ENCODE data around the gene EREG. TPM values are rescaled to one million over a fixed set of nuclear protein-coding genes. Genes with fewer than 3 reads are reported as not detected.
A peak's percentile ranks its signal among the peaks of the same experiment; 100 is the strongest.

EREG gene
- total RNA-seq, 1 experiment from 2014 or later = 37.0 TPM

- POLR2A ChIA-PET = interaction anchor here (0.6 kb wide), 1 partner anchor 302 kb away, joined by 3 read pairs; no protein-coding TSS in a partner anchor
- no peak overlapping the region for H3K4me3 ChIP-seq (ENCODE audit: low read depth, low read length)
Measured at GRCh38 chr4:74368596-74368995, 3.7 kb downstream of the EREG start.

GRCh38 chr4:74369855-74370254, 4.9 kb downstream of the EREG start:
- Mint-ChIP-seq H3K27ac (ENCODE audit: unreplicated experiment) (no peak overlapping the region), H3K27me3 (ENCODE audit: insufficient read depth, unreplicated experiment) (no peaks in the 10 kb centered on the region), H3K4me3 (ENCODE audit: unreplicated experiment) (peak overlapping the region; percentile 48), H3K36me3 (ENCODE audit: insufficient read depth, unreplicated experiment) (peaks cover 51% of the 10 kb centered on the region), H3K9me3 (ENCODE audit: unreplicated experiment) (no peaks in the 10 kb centered on the region), H3K4me1 (ENCODE audit: low read depth, unreplicated experiment) (peaks cover 17% of the 10 kb centered on the region)
- Histone ChIP-seq H3K9me3 (no peaks in the 10 kb centered on the region), H3K4me3 (ENCODE audit: low read depth, low read length) (no peak overlapping the region), H3K27me3 (replicated peaks; ENCODE audit: control insufficient read depth, insufficient read depth, low read length) (no peaks in the 10 kb centered on the region), H3K4me1 (0 out of 2 replicates have a peak, but pooled peaks cover 14% of the 10 kb centered on the region), H3K36me3 (ENCODE audit: control insufficient read depth, insufficient read depth, low read length) (no peaks in the 10 kb centered on the region)
- ChIA-PET POLR2A (interaction anchor here (0.6 kb wide), 1 partner anchor 75 kb away, joined by 4 read pairs; no protein-coding TSS in a partner anchor), CTCF (no interaction called here)
- intact Hi-C loops (cut with micrococcal nuclease; ENCODE audit: unreplicated experiment) = loop anchor here (5.0 kb wide), 1 partner anchor 183 kb away; no protein-coding TSS in a partner anchor
- BruUV-seq (replicated peaks) = no TSS peak
- TF ChIP-seq CTCF (IDR thresholded peaks at IDR 0.05; ENCODE audit: insufficient read depth in 1 of 2, low read depth in 1 of 2, low read length in 1 of 2, severe bottlenecking in 1 of 2, unreplicated experiment in 1 of 2) = no peak
- no peak for DNase-seq

More at GRCh38 chr4:74368596-74368995, 3.7 kb downstream of the EREG start:
- Histone ChIP-seq H3K36me3 (ENCODE audit: control insufficient read depth, insufficient read depth, low read length) (no peaks in the 10 kb centered on the region), H3K27me3 (replicated peaks; ENCODE audit: control insufficient read depth, insufficient read depth, low read length) (no peaks in the 10 kb centered on the region), H3K9me3 (no peaks in the 10 kb centered on the region), H3K4me1 (0 out of 2 replicates have a peak, but pooled peaks cover 14% of the 10 kb centered on the region)
- no peaks in the 10 kb centered on the region for H3K27me3 Mint-ChIP-seq (ENCODE audit: insufficient read depth, unreplicated experiment)
- no peaks in the 10 kb centered on the region for H3K9me3 Mint-ChIP-seq (ENCODE audit: unreplicated experiment)
- no peak for DNase-seq
- peaks cover 23% of the 10 kb centered on the region for H3K4me1 Mint-ChIP-seq (ENCODE audit: low read depth, unreplicated experiment)
- intact Hi-C loops (cut with micrococcal nuclease; ENCODE audit: unreplicated experiment) = no loop called here
- H3K36me3 Mint-ChIP-seq (ENCODE audit: insufficient read depth, unreplicated experiment) = peaks cover 49% of the 10 kb centered on the region
- H3K27ac Mint-ChIP-seq (ENCODE audit: unreplicated experiment) = no peak overlapping the region
- CTCF ChIA-PET = no interaction called here
- TF ChIP-seq CTCF (IDR thresholded peaks at IDR 0.05; ENCODE audit: insufficient read depth in 1 of 2, low read depth in 1 of 2, low read length in 1 of 2, severe bottlenecking in 1 of 2, unreplicated experiment in 1 of 2) = no peak
- peak overlapping the region; percentile 75 for H3K4me3 Mint-ChIP-seq (ENCODE audit: unreplicated experiment)
- BruUV-seq (replicated peaks) = no TSS peak

- Histone ChIP-seq H3K4me3 (ENCODE audit: low read depth, low read length) (no peak overlapping the region), H3K9me3 (no peaks in the 10 kb centered on the region)
- BruUV-seq (replicated peaks) = no TSS peak
Measured at GRCh38 chr4:74370912-74371311, 6.0 kb downstream of the EREG start.

More at GRCh38 chr4:74370912-74371311, 6.0 kb downstream of the EREG start:
- peak; percentile 68 to 69 for DNase-seq
- peaks cover 45% of the 10 kb centered on the region for H3K36me3 Mint-ChIP-seq (ENCODE audit: insufficient read depth, unreplicated experiment)
- Histone ChIP-seq H3K27me3 (replicated peaks; ENCODE audit: control insufficient read depth, insufficient read depth, low read length) (no peaks in the 10 kb centered on the region), H3K36me3 (ENCODE audit: control insufficient read depth, insufficient read depth, low read length) (no peaks in the 10 kb centered on the region), H3K4me1 (peaks cover 15% of the 10 kb centered on the region; the same call in 1 of the 2 replicates)
- ChIA-PET CTCF (no interaction called here), POLR2A (no interaction called here)
- no peaks in the 10 kb centered on the region for H3K9me3 Mint-ChIP-seq (ENCODE audit: unreplicated experiment)
- intact Hi-C loops (cut with micrococcal nuclease; ENCODE audit: unreplicated experiment) = loop anchor here (1.0 to 5.0 kb wide), 3 partner anchors 184 to 304 kb away; no protein-coding TSS in a partner anchor
- H3K4me3 Mint-ChIP-seq (ENCODE audit: unreplicated experiment) = no peak overlapping the region
- H3K27me3 Mint-ChIP-seq (ENCODE audit: insufficient read depth, unreplicated experiment) = no peaks in the 10 kb centered on the region
- H3K27ac Mint-ChIP-seq (ENCODE audit: unreplicated experiment) = no peak overlapping the region
- TF ChIP-seq CTCF (IDR thresholded peaks at IDR 0.05; ENCODE audit: insufficient read depth in 1 of 2, low read depth in 1 of 2, low read length in 1 of 2, severe bottlenecking in 1 of 2, unreplicated experiment in 1 of 2) = peak; percentile 73 to 81
- peaks cover 17% of the 10 kb centered on the region for H3K4me1 Mint-ChIP-seq (ENCODE audit: low read depth, unreplicated experiment)
